PFSK-1 (cell line): ENCODE data around the gene SELENOP.

Experiments
- FOXP2 ChIP-seq: optimal IDR thresholded peaks from 2 replicates; pipeline ENCODE3; 2011; ENCODE audit warnings: borderline replicate concordance, control low read depth, inconsistent platforms; ENCODE audit not compliant: insufficient read depth; ENCODE audit errors: extremely low read length, extremely low read depth
- POLR2AphosphoS5 ChIP-seq: IDR thresholded peaks from 2 replicates; pipeline ENCODE4 v1.6.1; 2012; ENCODE audit warnings: low read depth, mild to moderate bottlenecking, control low read depth, low read length, moderate library complexity
- REST ChIP-seq, 2 experiments: IDR thresholded peaks; 2 replicates each; pipeline versions ENCODE4 v1.6.1 to v1.8.0; 2011 to 2012; ENCODE audit warnings: low read depth in 2 of 2, low read length in 2 of 2, control low read depth in 1 of 2, inconsistent platforms in 1 of 2, mild to moderate bottlenecking in 1 of 2, moderate library complexity in 1 of 2; ENCODE audit not compliant: insufficient read depth in 1 of 2
- SIN3A ChIP-seq: IDR thresholded peaks from 2 replicates; pipeline ENCODE4 v1.6.1; 2012; ENCODE audit warnings: mild to moderate bottlenecking, low read length, moderate library complexity, borderline replicate concordance; ENCODE audit not compliant: insufficient read depth
- TAF1 ChIP-seq: IDR thresholded peaks from 2 replicates; pipeline ENCODE4 v1.6.1; 2012; ENCODE audit warnings: low read length, control low read depth, borderline replicate concordance; ENCODE audit not compliant: insufficient read depth

GRCh38 chr5:42767491-42768105 is 44.1 kb downstream of the SELENOP start:
- no peak for TF ChIP-seq FOXP2
- no peak for TF ChIP-seq POLR2AphosphoS5
- TF ChIP-seq TAF1: no peak
- no peak for TF ChIP-seq REST (IDR thresholded peaks at IDR 0.05; ENCODE audit: insufficient read depth in 1 of 2, low read depth in 2 of 2, low read length in 2 of 2)
- no peak for TF ChIP-seq SIN3A
